GM19023 (cell line): ENCODE results near the gene HS3ST5.
"Not testable (repeated sequence)": the region's sequence is repeated elsewhere in the genome, so short reads cannot be mapped to it uniquely, and the experiment has no call there.

Experiments
- ATAC-seq: cut with Tn5 transposase; IDR thresholded peaks from one replicate; pipeline ENCODE4 v1.9.1; 2021; ENCODE audit warnings: mild to moderate bottlenecking, moderate library complexity; ENCODE audit not compliant: unreplicated experiment

The HS3ST5 gene

GRCh38 chr6:114055763-114056162, 287.1 kb downstream of the HS3ST5 start:
- ATAC-seq: no peak

GRCh38 chr6:114055349-114055748, 287.5 kb downstream of the HS3ST5 start:
- ATAC-seq: no peak

GRCh38 chr6:114053791-114054190, 289.0 kb downstream of the HS3ST5 start:
- ATAC-seq: no peak

- no peak for ATAC-seq
Observed at GRCh38 chr6:114052141-114052540, 290.7 kb downstream of the HS3ST5 start.

- ATAC-seq: no peak
Observed at GRCh38 chr6:114051031-114051430, 291.8 kb downstream of the HS3ST5 start.

- no peak for ATAC-seq
Observed at GRCh38 chr6:114049367-114049966, 293.4 kb downstream of the HS3ST5 start.

- not testable (repeated sequence) for ATAC-seq
Observed at GRCh38 chr6:114044566-114044965, 298.3 kb downstream of the HS3ST5 start.

- ATAC-seq: no peak
Observed at GRCh38 chr6:114042267-114043016, 300.4 kb downstream of the HS3ST5 start.

- no peak for ATAC-seq
Observed at GRCh38 chr6:114040871-114041270, 302.0 kb downstream of the HS3ST5 start.

GRCh38 chr6:114039841-114040240, 303.0 kb downstream of the HS3ST5 start:
- ATAC-seq: no peak

GRCh38 chr6:114033606-114034005, 309.2 kb downstream of the HS3ST5 start:
- ATAC-seq: no peak

- ATAC-seq: no peak
Observed at GRCh38 chr6:114032721-114033120, 310.1 kb downstream of the HS3ST5 start.

- no peak for ATAC-seq
Observed at GRCh38 chr6:114030767-114031166, 312.1 kb downstream of the HS3ST5 start.

- ATAC-seq: no peak
Observed at GRCh38 chr6:114024746-114025145, 318.1 kb downstream of the HS3ST5 start.

- no peak for ATAC-seq
Observed at GRCh38 chr6:114020196-114020595, 322.6 kb downstream of the HS3ST5 start.

GRCh38 chr6:114017146-114017545, 325.7 kb downstream of the HS3ST5 start:
- not testable (repeated sequence) for ATAC-seq

GRCh38 chr6:114014106-114014505, 328.7 kb downstream of the HS3ST5 start:
- ATAC-seq: not testable (repeated sequence)

- ATAC-seq: not testable (repeated sequence)
Observed at GRCh38 chr6:114011486-114011885, 331.3 kb downstream of the HS3ST5 start.

GRCh38 chr6:114010540-114010939, 332.3 kb downstream of the HS3ST5 start:
- ATAC-seq: no peak

GRCh38 chr6:114009192-114009591, 333.6 kb downstream of the HS3ST5 start:
- no peak for ATAC-seq

- ATAC-seq: no peak
Observed at GRCh38 chr6:114008331-114008730, 334.5 kb downstream of the HS3ST5 start.

GRCh38 chr6:114007516-114007915, 335.3 kb downstream of the HS3ST5 start:
- peak; percentile 88 for ATAC-seq
